ENCODE measurements around the gene ZFYVE27.
A peak's percentile ranks its signal among the peaks of the same experiment; 100 is the strongest.

The ZFYVE27 gene

DNA sequence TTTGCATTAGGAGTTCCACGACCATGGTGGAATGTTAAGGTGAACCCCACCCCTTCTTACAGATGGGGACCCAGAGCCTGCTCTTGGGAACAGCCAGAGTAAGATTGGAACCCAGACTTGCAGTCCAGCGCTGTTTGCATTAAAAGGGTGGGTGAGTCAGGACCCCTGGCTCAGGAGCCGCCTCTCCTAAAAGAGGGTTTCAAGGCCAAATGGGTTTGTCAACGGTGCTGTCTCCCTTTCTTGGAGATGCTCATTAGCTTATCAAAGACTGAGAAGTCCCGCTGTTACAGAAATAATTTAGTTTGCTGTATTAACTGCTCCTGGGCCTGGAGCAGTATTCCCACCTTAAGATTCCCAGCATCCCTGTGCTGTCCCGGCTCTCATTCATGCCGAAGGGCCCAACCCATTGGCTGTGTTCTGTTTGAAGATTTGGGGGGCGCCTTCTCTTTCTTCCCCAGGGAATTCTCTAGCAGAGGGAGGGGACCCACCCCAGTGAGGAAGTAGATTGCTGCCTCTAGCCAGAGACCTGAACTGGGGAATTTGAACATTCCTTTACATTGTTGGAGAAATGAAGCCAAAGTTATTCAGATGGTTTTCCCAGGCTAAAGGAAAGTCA, 21.6 kb upstream of the ZFYVE27 start:
- no peak for DNase-seq

GRCh38 chr10:97717627-97718026, 19.3 kb upstream of the ZFYVE27 start:
- no peak for DNase-seq

DNA sequence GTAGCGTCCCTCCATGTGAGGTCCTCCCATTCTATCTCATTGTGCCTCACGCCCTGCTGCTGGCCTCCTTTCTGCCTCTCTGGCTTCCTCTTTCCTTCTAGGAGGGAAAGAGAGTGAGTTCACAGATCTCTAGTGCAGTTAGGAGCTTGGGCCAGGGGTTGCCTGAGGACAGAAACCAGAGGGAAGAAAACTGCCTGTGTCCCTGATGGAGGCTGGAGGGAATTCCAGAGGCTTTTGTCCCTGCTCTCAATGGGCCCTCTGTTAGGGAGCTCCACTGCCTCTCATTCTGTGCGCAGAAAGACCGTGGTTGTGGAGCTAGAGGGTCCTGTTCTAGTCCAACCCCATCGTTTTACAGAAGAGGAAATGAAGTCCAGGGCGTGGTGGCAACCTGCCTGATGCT, 18.8 kb upstream of the ZFYVE27 start:
- DNase-seq, result no peak

GRCh38 chr10:97718659-97719142, 18.2 kb upstream of the ZFYVE27 start:
- peak; percentile 39 for DNase-seq

DNA sequence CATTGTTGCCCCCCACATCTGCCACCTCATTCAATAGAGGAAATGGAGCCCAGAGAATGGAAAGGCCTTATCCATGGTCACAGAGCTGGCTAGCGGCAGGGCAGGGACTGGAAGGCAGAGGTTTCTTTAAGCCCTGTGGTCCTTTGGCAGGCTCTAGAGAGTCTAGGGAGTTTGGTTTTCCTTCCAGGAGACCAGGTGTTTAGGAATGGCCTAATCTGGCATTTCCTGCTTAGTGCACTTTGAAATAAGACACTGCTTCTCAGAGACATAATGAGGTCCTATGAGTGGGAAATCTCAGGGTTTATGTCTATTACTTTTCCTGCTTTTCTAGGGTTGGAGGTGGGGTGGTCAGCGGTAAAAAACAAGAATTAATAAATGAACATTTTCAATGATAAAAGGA, 17.3 kb upstream of the ZFYVE27 start:
- no peak for DNase-seq

DNA sequence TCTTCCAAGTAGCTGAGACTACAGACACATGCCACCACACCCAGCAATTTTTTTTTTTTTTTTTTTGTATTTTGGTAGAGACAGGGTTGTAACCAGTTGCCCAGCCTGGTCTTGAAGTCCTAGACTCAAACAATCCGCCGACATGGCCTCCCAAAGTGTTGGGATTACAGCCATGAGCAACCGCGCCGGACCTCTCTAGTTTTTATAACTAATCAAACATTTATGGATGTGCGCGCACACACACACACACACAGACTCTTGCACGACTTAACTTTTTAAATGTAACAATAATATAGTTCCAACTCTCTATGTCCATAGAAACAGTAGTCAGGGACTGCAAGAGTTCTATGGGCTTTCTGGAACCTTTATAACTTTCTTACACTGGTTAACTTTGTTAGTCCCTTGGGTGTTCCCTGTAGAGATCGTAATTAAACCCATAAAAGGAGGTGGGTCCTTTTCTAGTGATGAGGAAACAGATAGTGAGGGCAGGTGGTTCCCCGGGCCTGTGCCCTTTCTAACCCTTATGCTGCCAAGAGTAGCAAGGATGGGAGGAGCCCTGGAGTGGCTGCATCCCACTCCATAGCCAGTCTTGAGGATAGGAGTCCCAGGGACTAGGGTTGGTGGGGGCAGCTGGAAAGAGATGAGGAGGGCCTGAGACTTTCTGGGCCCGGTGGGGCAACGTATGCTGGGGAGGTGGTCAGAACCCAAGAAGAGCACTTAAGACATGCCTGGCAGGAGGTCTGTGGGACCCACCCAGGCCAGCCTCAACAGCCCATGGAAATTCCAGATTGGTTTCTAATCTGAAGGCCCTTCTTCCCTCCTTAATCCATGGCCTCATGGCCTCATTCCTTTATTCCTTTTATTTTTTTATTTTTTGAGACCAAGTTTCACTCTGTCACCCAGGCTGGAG, 14.8 kb upstream of the ZFYVE27 start:
- no peak for DNase-seq

DNA sequence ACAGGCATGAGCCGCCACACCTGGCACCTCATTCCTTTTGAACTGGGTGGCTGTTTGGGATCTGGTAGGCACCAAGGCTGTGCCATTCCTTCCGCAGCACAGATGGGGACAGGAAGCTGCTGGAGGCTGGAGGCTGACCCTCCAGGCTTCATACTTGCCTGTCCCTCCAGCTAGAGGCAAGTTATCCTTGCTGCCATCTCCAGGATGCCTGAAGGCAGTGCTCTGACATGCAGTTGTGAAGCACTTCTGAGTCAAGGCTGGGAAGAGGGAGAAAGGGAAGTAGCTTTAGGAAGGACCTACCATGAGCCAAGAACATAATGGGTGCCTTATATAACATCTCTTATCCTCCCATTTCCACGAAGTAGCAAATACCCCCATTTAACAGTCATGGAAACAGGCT, 13.9 kb upstream of the ZFYVE27 start:
- DNase-seq, result no peak

DNA sequence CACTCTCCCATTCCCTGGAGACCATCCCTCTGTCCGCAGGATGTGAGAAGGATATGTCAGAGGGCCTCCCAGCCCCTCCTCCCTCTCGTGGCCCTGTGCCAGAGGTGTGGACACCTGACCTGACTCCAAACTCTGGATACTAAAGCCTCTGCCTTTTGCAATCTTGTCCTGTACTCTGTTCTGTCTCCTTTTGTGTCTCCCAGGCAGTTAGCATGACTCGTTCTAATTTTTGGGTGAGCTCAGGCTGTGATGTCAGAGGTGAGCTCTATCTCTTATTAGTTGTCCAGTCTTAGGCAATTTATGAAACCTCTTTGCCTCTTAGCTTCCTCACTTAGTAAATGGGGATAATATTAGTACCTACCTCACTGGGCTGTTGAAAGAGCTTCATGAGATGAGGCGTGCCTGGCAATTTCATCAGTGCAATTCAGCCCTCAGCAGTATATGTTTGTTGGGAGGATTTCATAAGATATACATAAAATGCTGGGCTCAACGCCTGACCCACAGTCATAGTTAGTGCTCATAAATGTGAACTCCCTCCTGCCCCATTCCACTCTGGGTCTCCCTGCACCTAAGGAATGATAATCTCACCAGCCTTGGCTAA, 12.5 kb upstream of the ZFYVE27 start:
- DNase-seq, result no peak

DNA sequence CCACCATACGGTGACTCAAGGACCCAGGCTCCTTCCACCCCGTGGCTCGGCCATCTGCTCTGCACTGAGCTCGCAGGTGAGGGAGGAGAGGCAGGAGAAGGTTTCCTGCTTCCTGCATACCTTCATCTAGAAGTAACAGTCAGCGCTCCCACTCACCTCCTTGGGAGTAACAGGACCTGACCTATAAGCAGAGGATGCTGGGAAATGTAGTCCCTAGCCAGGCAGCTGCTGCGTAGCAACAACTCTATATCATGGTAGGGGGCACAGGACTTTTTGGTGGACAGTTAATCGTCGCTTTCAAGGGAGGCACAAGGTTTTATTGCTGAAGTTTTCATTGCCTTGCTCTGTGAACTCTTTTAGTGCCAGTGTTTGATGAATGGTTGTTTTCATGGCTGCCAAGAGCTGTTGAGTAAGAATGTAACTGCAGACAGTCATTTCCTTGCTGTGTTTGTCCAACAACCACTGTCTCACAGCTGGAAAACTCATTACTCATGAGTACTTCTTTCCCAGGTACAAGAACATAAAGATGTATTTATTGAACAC, 10.2 kb upstream of the ZFYVE27 start:
- peak; percentile 65 for DNase-seq

GRCh38 chr10:97729014-97729413, 7.9 kb upstream of the ZFYVE27 start:
- DNase-seq, result no peak

DNA sequence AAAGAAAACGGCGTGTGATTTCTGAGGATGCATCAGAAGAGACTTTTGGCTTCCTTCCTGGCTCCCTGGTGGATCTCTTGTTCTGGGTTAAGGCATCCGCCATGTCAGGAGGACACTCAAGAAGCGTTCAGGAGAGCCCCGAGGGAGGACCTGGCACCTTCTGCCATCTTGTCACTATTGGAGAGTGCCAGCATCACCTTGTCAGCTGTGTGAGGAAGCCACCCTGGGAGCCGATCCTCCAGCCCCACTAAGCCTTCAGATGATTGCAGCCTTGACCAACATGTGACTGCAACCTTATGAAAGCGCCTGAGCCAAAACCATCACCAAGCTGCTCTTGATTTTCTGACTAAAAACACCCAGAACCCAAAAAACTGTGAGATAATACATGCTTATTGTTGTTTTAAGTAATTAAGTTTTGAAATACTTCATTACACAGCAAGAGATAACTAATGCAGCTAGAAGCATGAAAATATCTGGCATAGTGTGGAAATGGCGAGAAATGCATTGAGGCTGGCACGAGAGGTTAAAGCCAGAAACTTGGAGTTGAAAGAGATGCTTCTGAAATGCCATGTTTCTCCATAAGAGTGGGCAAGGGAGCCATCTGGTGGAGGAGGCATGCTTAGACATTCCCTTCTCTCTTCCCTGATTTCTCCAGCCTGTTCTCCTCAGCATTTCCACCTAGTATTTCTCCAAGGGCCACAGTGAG, 5.4 kb upstream of the ZFYVE27 start:
- peak; percentile 80 for DNase-seq

DNA sequence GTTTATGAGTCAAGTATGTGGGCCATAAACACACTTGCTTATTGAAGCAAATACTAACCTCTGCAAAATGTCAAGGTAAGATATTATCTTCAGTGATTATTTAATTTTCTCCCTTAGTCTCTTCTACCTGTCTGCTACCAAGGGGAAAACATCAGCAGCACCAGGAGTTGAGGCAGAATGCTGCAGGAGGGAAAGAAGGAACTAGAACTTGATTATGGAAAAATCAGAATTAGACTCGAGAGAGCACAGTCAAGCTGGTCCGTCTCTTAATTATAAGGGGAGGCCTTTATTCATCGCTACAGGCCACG, 4.9 kb upstream of the ZFYVE27 start:
- no peak for DNase-seq

DNA sequence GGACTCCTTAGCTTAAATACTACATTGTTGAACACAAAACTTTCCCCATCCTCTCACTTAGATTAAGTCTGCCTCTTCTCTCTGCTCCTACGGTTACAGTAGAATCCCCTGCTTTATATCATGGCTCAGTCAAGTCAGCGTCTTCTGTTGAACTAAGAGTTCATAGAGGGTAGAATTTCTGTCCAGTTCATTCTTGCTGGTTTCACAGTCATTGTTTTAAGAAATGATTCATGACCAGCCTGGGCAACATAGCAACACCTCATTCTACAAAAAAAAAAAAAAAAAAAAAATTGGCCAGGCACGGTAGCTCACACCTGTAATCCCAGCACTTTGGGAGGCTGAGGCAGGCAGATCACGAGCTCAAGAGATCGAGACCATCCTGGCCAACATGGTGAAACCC, 3.7 kb upstream of the ZFYVE27 start:
- DNase-seq, result no peak

GRCh38 chr10:97734021-97734420, 2.9 kb upstream of the ZFYVE27 start:
- DNase-seq, result no peak

DNA sequence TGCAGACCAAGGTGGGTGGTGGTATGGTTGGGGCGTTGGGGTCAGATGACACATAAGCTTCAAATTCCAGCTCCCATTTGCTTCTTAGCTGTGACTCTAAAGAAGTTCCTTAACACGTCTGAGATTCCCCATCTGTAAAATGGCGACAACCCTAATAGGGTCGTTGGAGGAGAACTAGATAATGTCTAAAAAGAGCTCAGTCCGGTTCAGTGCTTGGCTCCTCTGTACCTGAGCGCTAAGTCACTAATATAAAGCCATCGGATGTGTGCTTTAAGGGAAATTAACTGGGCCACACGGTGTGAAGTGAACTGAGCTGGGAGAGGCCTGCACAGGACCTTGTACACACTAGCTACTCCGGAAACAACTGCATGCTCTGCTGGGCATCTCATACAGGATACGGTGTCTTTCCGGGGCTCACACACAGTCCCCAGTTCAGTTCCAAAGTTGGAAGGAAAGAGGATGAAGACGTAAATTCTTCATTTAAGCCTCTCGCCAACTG, 476 bp upstream of the ZFYVE27 start:
- no peak for DNase-seq

GRCh38 chr10:97737770-97738265, 890 bp downstream of the ZFYVE27 start:
- DNase-seq, result no peak

DNA sequence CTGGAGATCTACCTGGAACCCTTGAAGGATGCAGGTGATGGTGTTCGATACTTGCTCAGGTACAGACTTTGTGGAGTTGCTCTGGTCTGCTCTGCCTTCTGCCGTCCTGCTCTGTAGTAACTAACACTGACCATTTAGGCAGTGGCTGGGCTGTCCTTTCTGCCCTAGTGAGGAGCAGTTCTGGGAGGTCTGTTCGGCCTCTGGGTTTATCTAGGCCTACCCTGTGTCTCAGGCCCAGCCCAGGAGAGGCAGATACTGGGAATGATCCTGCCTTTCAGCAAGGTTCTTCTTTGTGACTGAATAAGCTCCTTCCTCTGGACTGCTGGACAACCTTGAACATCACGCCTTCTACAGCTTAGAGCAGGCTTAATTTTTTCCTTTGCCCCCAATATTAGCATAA, 1.7 kb downstream of the ZFYVE27 start:
- no peak for DNase-seq

- no peak for DNase-seq
Measured at GRCh38 chr10:97740613-97741012, 3.7 kb downstream of the ZFYVE27 start.

GRCh38 chr10:97743169-97743943, 6.4 kb downstream of the ZFYVE27 start:
- DNase-seq, result no peak

GRCh38 chr10:97744405-97745035, 7.6 kb downstream of the ZFYVE27 start:
- DNase-seq, result no peak

DNA sequence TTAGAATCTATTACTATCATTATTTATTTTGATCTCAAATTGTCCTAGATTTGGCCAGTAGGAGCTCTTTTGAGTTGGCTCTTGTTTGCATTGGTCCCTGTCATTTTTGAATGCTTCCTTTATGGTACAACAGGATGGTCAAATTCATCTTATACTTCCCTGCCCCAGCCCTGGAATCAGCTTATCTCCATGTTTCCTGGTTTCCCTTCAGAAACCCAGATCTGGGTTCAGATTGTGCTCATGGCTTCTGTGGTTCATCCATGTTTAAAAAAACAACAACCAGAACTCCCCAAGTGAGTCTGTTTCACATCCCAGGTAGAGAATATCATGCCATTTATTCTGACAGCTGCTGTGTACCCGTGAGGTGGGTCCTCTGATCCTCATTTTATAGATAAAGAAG, 10.6 kb downstream of the ZFYVE27 start:
- no peak for DNase-seq

Data from right hindlimb (tissue), 1 donor.